NCI-H2107 (cell line): ENCODE measurements around the gene BLVRB.
"Not testable (repeated sequence)": the region's sequence is repeated elsewhere in the genome, so short reads cannot be mapped to it uniquely, and the experiment has no call there.

Experiments
- DNase-seq: peaks from one replicate; lab custom pipeline; 2025; lab: John Stamatoyannopoulos, UW

Gene BLVRB

DNA sequence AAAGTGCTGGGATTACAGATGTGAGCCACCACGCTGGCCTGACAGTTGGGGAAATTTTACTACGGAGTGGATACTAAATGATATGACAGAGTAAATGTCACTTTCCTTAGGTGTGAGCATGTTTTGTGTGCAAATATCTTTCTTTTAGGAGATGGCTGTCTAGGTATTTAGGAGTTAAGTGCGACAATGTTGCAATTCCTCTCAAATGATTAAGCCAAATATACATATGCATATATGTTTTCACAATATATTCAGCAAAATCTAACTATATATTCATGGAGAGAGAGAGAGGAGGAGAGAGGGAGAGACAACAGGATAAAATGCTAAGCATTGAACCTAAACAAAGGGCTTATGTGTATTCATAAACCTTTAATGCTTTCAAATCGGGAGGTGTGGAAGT lies 16.0 kb downstream of the BLVRB start:
- no peak for DNase-seq

DNA sequence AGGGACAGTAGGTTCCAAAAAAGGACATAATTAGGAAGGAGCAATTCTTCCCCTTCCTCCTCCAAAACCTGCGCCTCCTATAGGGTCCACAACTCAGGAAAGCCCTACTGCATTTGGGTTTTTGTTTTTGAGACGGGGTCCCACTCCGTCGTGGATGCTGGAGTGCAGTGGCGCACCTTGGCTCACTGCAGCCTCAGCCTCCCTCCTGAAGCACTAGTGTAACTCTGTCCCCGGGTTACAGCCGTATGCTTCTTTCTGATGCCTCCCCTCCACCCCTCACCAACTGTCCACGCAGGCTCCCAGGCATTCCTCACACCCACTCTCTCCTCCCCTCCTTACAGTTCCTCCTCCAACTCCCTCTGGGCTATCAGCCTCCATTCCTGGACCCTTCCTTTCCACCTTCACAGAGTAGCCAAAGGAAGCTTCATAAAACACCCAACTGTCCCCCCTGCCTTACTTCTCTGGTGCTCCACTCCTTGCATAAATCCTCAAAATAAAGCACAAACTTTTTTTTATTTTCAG lies 19.2 kb downstream of the BLVRB start:
- no peak for DNase-seq

DNA sequence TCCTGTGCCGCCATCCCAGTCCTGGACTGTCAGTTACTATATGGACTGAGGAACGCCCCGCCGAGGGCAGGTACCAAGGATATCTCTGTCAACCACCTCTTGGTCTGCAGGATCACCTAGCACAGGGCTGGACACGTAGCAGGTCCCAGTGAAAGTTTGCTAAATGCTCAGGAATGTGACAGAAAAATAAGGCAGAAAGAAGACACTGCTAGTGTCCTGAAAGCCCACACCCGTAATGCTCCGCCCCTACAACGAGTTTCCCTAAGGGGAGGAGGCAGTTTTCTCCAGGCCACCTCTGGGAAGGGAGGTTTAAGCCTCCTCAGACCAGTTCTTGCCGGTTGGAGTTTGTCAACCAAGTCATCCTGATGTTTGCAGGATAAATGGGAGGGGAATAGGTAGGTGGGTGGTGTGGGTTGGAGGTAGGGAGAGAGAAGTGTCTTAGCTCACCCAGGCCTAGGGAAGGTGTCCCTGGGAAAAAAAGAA lies 19.7 kb downstream of the BLVRB start:
- no peak for DNase-seq

DNA sequence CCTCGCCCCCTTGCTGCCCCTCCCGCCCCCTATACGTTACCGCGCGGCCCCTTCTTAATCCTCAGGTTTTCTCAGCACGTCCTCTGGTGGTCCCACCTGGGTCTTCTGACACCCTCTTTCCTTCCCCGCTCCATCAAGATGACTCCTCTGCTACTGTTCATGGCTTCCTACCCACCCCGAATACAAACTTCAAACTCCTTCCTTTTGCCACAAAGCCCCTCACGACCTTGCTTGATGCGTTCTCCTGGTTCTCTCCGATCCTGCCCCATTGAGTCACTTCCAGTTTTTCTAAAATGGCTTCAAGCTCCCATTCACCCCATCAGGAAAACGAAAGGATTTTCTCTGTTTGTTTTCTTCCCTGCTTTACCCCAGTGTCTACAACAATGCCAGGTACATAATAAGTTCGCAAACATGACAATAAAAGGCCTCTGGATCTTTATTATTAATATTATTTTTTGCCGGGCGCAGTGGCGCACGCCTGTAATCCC lies 20.7 kb downstream of the BLVRB start:
- DNase-seq, result no peak

DNA sequence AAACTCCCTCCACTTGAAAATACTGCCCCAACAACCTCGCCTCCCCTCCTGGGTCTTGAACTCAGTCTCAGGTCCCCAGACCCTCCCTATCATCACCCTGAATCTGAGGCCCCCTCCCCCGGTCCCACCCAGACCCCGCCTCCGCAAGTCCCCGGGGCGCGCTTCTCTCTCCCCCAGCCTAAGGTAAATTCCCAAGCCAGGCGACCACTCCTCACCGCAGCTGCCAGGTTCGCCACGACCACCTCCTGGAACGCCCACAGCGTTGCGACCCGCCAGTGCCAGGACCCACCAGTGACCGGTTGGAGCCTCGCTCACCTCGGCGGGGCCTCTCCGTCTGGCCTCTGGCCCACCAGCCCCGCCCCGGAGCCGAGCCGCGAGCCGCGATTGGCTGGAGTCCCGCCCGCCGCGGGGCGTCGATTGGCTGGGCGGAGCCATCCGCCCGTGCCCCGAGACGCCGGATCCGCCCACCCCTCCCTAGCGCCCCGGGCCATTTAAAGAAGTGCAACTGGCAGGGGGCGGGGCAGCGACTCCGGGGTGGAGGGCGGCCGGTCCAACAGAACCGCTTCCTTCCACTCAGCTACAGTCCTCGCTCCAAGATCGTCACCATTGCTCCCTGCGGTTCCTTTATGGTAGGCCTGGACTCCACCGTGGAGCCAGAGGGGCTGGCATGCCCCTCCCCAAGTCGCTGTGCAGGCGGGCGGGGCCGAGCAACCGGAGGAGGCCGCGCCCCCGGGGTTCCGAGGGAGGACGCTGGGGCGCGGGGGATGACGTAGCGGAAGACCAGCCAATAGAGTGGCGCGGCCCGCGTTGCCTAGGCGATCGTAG lies 21.3 kb downstream of the BLVRB start, which contains the start of gene SERTAD3:
SERTAD3 (minus strand) TSS at position 336 of the 825 bp plus-strand sequence. CDS start 2,255 bp downstream, outside the sequence.
- DNase-seq, result peak; percentile 96

DNA sequence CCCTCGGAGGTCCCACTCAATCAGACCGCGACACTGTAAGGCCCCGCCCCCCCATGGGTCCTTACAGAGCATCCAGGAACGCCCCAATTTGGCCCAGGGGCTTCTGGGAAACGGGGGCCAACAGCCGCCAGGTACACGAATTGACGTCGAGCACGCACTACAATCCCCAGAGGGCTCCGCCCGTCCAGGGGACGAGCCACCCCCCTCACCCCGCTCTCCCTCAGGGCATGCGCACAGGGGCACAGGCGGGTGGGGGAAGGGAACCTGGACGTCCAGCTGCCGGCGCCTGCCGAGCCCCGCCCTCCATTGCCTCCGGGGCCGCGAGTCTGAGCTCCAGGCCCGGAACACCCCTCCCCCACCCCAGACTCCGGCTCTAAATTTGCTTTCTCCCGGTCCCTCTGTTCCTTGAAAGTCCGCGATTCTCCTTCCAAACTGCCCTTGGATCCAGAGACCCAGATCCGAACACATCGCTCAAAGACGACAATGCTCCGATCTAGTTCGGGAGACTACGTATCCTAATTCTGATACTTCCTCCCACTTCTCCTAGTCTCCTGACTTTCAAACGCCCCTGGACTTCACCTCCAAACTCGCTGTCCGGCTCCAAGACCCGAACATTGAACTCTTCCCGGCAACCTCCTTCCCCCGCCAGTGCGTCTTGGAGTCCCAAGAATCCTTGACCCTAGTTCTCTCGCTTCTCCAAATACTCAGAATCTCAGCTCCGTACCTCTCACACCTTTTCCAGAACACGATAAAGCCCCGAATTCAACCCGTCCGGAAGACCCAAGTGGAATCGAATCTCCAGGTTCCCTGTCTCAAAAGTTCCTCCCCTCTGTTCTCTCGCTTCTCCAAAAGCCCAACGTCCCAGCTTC lies 22.2 kb downstream of the BLVRB start:
- DNase-seq, result peak; percentile 98

DNA sequence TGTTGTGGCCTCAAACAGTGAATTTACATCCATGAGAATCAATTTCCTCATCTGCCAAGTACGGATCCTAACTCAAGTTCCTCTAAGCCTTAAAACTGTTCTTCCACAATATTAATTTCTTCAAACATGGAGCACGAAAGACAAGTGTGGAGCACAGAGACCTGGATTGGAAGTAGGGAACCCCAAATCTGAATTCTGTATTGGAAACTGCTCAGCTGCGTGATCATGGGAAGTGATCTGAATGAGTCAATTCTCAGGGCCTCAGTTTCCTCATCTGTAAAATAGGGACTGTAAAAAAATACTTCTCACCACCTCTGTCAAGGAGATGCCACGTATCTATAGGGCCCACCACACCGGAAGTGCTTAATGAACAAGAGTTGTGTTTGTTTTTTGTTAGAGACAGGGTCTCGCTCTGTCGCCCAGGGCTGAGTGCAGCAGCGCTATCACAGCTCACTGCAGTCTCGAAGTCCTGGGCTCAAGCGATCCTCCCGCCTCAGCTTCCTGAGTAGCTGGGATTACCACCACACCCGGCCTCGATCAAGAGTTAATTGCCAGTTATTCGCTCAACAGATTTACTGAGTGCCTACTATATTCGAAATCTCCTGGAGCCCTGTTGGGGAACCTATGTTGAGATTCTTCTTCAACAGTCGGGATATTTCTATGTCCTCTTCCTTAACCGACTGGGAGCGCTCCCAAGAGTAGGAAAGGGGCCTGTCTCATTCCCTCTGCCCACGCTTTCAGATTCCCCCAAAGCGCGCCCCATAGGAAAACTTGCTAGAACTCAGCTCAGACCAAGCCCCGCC lies 23.0 kb downstream of the BLVRB start:
- DNase-seq, result no peak

DNA sequence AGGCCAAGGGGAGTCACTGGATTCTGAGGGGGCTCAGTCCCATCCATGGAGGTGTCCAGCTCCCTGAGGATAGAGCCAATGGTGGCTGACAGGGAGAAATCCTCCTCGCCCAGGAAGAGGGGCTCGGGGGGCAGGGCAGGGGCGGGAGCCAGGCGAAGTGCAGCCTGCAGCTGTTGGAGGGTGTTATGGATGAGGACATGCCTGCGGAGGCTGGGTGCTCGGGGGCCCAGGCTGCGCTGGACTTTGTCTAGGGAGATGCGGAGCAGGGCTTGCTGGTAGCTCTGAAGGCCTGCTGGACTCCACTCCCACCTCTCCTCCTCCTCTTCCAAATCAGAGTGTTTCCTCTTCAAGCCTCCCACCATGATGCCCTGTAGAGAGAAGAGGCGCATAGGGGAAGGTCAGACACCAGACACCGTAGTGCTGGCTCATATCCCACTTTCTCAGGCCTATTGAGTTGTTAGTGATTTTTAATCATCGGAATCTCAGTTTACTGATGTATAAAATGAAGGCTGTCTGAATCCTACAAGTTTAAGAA lies 23.8 kb downstream of the BLVRB start:
- DNase-seq, result no peak

DNA sequence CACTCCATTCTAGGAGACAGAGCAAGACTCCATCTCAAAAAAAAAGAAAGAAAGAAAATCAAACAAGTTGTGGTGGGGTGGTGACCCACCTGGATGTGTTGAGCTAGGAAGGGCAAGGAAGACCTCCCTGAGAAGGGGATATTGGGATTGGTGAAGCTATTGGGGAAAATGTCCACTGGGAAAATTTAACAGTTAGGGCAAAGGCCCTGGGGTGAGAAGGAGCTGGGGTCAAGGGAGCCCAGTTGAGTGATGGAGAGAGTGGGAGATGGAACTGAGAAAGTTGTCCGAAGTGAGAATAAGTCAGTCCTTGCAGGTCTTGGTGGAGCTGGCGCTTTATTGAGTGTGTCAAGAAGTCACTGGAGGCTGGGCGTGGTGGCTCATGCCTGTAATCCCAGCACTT lies 27.3 kb downstream of the BLVRB start:
- DNase-seq, result no peak

DNA sequence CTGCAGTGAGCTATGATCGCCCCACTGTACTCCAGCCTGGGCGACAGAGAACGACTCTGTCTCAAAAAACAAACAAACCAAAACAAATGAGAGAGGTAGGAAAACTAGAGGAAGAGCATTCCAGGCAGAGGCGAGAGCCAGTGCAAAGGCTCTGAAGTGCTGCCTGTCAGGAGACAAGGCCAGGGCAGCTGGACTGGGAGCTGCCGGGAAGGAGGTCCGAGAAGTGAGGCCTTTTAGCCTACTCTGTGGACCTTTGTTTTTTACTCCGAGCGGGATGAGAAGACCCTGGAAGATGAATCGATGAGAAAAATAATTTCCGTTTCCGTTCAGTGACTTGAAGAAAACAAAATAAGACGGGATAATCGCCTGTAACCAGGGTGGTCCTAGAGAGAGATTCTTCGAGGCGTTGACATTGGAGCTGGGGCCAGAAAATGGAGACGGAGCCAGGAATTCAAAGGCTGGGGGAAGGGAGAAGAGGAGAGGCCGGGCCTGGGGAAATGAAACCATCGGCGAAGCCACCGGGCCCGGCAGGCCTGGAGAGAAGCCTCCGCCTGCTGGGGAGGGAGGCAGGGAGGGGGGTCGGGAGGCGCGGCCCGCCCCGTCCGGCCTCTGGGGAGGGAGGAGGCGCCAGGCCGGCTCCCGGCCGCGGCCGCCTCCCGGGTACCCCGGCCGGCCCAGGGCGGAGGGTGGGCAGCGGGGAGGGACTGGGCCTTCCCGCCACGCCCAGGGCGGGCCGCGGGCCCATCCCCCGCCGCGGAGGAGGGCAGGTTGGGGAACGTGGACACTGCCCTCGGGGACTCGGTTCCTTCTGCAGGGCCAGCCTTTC lies 31.9 kb downstream of the BLVRB start:
- DNase-seq, result peak; percentile 61

DNA sequence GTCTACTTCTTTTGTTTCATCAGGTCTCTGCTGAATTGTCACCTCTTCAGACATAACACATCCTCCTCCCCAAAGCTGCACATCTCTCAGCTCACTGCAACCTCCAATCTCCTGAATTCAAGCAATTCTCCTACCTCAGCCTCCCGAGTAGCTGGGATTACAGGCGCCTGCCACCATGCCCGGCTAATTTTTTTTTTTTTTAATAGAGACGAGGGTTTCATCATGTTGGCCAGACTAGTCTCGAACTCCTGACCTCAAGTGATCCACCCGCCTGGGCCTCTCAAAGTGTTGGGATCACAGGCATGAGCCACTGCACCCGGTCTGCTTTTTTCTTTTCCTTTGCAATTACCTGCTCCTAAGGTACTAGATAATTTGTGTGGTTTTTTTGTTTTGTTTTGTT lies 32.8 kb downstream of the BLVRB start:
- not testable (repeated sequence) for DNase-seq

DNA sequence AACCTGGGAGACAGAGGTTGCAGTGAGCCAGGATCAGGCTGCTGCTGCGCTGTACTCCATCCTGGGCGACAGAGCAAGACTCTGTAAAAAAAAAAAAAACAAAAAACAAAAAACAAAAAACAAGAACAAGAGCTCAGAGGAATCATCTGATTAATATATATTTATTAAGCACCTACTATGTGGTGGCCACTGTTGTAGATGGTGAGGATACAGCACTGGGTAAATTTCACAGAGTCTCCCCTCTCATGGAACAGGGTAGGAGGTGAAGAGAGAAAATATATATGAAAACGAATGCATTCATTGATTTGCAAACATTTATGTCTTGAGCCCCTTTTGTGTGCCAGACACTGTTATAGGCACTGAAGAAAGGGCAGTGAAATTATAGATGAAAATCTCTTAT lies 33.8 kb downstream of the BLVRB start:
- DNase-seq, result no peak

DNA sequence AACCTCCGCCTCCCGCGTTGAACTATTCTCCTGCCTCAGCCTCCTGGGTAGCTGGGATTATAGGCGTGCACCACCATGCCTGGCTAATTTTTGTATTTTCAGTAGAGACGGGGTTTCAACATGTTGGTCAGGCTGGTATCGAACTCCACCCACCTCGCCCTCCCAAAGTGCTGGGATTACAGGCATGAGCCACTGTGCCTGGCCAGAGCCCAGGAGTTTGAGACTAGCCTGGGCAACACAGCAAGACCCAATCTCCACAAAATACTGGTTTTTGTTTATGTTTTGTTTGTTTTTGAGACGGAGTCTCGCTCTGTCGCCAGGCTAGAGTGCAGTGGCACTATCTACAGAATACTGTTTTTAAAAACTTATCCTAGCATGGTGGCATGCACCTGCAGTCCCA lies 35.3 kb downstream of the BLVRB start:
- not testable (repeated sequence) for DNase-seq

DNA sequence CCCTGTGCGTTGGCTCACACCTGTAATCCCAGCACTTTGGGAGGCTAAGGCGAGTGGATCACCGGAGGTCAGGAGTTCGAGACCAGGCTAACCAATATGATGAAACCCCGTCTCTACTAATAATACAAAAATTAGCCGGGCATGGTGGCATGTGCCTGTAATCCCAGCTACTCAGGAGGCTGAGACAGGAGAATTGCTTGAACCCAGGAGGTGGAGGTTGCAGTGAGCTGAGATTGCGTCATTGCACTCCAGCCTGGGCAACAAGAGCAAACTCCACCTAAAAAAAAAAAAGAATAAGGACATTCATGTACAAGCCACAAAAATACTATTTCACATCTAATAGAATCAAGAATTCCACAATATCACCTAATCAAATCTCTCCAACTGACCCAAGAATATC lies 37.3 kb downstream of the BLVRB start:
- not testable (repeated sequence) for DNase-seq

DNA sequence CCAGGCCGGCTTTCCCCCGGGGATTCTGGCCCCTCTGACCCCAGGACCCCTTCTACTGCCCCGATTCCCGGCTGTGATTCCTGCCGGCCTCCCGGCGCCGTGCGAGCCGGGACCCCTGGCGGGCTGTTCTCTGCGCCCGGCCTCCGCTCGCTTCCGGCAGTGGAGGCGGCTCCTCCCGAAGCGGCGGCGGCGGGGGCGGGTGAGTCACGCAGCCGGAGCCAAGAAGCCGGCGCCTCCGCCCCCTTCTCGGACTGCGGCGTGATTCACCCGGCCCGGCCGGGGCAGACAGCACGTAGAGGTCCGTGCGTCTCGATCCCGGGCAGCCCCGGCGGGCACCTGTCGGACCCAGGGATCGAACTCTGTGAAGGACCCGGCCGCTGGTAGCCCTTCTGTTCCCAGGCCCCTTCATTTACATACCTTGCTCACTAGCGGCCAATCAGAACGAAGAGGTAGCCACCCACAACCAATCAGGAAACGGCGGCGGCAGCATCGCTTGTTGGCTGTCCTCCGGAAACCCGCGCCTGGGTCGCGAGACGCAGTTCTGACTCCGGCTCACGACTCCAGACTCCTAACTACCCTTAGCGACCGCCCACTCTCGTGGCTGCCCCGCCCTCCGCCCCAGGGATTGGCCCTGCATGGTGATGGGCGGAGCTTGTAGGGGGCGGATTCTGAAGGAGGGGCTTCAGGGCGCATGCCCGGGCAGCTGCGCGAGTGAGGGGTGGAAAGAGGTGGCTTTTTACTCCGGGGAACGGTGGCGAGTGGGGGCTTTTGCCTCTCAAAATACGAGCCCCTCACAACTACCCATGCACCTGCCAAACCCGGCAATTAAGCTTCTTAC lies 39.9 kb downstream of the BLVRB start, which contains the start of gene SERTAD1:
SERTAD1 (minus strand) TSS at position 543 of the 838 bp plus-strand sequence. CDS start 2,446 bp downstream, outside the sequence.
- peak; percentile 97 for DNase-seq

DNA sequence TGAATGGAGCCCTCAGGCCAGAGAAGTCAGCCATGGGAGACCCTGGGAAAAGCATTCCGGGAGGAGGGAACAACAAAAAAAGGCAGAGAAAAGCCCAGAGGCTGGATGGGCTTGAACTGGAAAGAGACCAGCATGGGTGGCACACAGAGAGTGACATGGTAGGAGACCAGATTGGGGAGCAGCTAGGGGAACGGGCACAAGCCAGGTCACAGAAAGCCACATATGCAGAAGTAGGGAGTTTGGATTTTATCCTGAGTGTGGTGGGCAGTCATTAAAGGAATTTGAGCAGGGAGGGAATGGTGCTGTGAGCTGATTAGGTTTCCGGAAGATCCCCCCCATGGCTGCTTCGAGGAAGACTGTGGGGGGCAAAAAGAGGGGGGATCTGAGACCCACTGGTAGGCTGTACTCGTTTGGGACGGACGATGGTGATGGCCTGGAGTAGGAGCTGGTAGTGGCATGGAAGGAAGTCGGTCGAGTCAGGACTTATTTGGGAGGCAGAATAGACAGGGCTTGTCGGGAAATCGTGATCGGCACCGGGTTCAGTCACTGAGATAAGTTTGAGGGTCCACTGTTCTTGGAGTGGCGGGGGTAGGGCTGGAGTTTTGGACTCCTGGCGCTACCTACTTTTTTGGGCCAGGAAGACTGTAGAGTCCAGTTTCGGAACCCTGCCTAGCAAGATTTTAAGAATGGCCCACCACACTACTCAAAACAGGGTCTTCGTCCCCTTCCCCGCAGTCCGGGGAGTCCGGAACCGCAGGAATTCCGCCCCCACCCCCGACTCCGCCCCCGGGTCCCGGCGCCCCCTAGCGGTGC lies 40.7 kb downstream of the BLVRB start:
- DNase-seq, result no peak

DNA sequence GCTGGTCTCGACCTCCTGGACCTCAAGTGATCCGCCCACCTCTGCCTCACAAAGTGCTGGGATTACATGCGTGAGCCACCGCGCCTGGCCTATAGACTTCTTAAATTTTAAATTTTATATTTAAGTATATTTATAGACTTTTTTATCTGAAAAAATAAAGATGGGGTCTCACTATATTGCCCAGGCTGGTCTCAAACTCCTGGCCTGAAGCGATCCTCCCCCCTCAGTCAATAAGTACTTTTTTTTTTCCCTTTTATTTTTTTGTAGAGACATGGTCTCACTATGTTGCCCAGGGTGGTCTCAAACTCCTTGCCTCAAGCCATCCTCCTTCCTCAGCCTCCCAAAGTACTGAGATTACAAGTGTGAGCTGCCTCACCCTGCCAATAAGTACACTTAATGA lies 41.6 kb downstream of the BLVRB start:
- no peak for DNase-seq
